ENCODE results near the gene SCGB3A2.
A peak's percentile ranks its signal among the peaks of the same experiment; 100 is the strongest.

SCGB3A2 gene

DNA sequence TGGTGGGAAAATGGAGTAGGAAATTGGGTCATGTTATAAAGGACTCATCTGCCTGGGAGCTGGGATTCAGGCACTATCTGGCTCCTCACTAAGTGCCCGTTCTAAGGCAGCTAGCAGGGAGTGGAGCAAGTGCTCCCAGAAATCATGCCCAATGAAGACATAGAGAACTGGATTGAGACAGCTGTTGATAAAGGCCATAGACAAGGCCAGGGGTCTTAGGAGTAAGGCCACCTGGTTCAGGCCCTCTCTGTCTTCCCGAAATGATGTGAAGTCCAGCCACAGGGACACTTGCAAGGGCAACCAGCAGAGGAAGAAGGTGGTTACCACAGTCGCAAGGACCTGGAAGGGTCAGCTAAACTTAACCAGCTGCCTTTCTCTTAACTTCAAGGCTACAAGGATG lies 26.9 kb upstream of the SCGB3A2 start:
- no peaks in the 10 kb centered on the region for H3K36me3 ChIP-seq
- no peaks in the 10 kb centered on the region for H3K27me3 ChIP-seq
- no peaks in the 10 kb centered on the region for H4K20me1 ChIP-seq
- no peak overlapping the region for H3K27ac ChIP-seq
- no peak overlapping the region for H3K4me3 ChIP-seq
- no peak for TF ChIP-seq Cebpa-rat (IDR thresholded peaks at IDR 0.05)
- no peak overlapping the region for H3K9ac ChIP-seq
- H3K9me3 ChIP-seq (replicated peaks in 1 of 11), result no peaks in the 10 kb centered on the region
- H3K4me1 ChIP-seq, result peaks cover 0 to 14% (median 0%) of the 10 kb centered on the region in 10 experiments; a peak in 7 of 20 replicates
- no peak overlapping the region for H3K4me2 ChIP-seq

- no peak for TF ChIP-seq Cebpa-rat (IDR thresholded peaks at IDR 0.05)
- Histone ChIP-seq H4K20me1 (no peaks in the 10 kb centered on the region), H3K4me1 (peaks cover 0 to 14% (median 0%) of the 10 kb centered on the region in 10 experiments; a peak in 7 of 20 replicates), H3K9me3 (replicated peaks in 1 of 11) (no peaks in the 10 kb centered on the region), H3K27me3 (no peaks in the 10 kb centered on the region), H3K4me2 (peak overlapping the region in 4 of 11 experiments; percentile 0 to 10 (median 7); a peak in 1 of 22 replicates), H3K36me3 (no peaks in the 10 kb centered on the region), H3K4me3 (no peak overlapping the region), H3K9ac (no peak overlapping the region), H3K27ac (no peak overlapping the region)
Measured at GRCh38 chr5:147852365-147852764, 26.1 kb upstream of the SCGB3A2 start.

DNA sequence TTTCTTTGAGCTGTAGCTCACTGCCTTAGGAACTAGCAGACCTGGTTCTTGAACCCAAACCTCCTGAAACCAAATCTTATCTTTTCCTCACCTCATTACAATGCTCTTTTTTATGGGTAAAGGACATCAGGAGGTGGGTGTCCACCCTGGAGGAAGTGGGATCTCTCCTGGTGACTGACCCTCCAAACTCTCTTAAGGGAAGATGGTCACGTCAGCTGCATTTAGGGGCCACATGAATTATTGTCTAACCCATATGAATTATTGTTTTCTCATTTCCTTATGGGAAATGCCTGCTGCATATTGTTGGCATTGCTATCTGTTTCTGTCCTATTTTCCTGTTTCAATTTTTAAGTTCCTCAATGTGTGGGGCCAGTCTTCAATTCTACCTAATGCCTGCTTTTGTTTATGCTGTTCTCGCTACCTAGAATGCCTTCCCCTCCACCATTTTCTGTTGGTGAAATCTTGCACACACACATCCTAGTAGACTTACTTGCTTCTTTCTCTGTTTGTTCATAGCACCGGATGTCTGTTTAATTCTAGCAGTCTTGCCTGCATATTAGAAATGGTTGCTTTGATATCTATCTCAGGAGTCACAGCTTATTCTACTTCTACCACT lies 25.0 kb upstream of the SCGB3A2 start:
- H3K4me2 ChIP-seq, result peak overlapping the region in 2 of 11 experiments; percentile 14 to 28; a peak in 1 of 22 replicates
- no peaks in the 10 kb centered on the region for H3K27me3 ChIP-seq
- no peaks in the 10 kb centered on the region for H3K36me3 ChIP-seq
- no peaks in the 10 kb centered on the region for H4K20me1 ChIP-seq
- no peak overlapping the region for H3K4me3 ChIP-seq
- H3K9ac ChIP-seq, result no peak overlapping the region
- no peak for TF ChIP-seq Cebpa-rat (IDR thresholded peaks at IDR 0.05)
- H3K27ac ChIP-seq, result no peak overlapping the region
- no peaks in the 10 kb centered on the region for H3K9me3 ChIP-seq (replicated peaks in 1 of 11)
- peaks cover 0 to 14% (median 0%) of the 10 kb centered on the region in 10 experiments; a peak in 7 of 20 replicates for H3K4me1 ChIP-seq

DNA sequence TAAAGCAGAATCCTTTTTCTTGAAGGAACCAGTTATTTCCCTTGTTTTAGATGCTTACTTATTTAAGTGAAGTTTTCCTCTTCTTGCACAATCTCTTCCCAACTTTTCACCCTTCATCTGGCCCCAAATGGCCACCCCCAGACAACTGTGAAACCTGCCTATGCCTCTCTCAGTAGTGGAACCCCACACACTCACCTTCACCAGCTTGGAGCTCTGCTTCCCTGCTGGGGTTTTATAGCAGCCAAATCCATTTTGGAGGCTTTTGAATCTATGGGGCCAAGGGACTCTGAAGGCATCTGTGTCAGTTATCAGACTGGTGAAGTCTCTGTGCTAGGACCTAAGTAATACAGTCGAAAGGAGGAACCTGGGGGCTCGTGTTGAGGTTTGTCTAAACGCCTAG lies 24.2 kb upstream of the SCGB3A2 start:
- Histone ChIP-seq H3K9ac (no peak overlapping the region), H3K4me1 (peaks cover 0 to 14% (median 0%) of the 10 kb centered on the region in 10 experiments; a peak in 7 of 20 replicates), H3K36me3 (no peaks in the 10 kb centered on the region), H3K27me3 (no peaks in the 10 kb centered on the region), H3K27ac (no peak overlapping the region), H3K4me2 (no peak overlapping the region), H4K20me1 (no peaks in the 10 kb centered on the region), H3K4me3 (no peak overlapping the region), H3K9me3 (replicated peaks in 1 of 11) (no peaks in the 10 kb centered on the region)
- TF ChIP-seq Cebpa-rat (IDR thresholded peaks at IDR 0.05), result no peak

GRCh38 chr5:147854894-147855773 lies 23.4 kb upstream of the SCGB3A2 start:
- no peaks in the 10 kb centered on the region for H4K20me1 ChIP-seq
- no peak overlapping the region for H3K4me2 ChIP-seq
- H3K9ac ChIP-seq, result no peak overlapping the region
- no peak overlapping the region for H3K4me3 ChIP-seq
- TF ChIP-seq Cebpa-rat (IDR thresholded peaks at IDR 0.05), result no peak
- H3K4me1 ChIP-seq, result peaks cover 0 to 14% (median 0%) of the 10 kb centered on the region in 10 experiments; a peak in 7 of 20 replicates
- H3K27me3 ChIP-seq, result no peaks in the 10 kb centered on the region
- H3K27ac ChIP-seq, result no peak overlapping the region
- no peaks in the 10 kb centered on the region for H3K36me3 ChIP-seq
- H3K9me3 ChIP-seq (replicated peaks in 1 of 11), result no peaks in the 10 kb centered on the region

GRCh38 chr5:147855774-147856069 lies 22.8 kb upstream of the SCGB3A2 start:
- H3K4me3 ChIP-seq, result no peak overlapping the region
- no peaks in the 10 kb centered on the region for H3K9me3 ChIP-seq (replicated peaks in 1 of 11)
- H4K20me1 ChIP-seq, result no peaks in the 10 kb centered on the region
- H3K4me1 ChIP-seq, result peaks cover 0 to 14% (median 0%) of the 10 kb centered on the region in 10 experiments; a peak in 7 of 20 replicates
- H3K4me2 ChIP-seq, result no peak overlapping the region
- no peaks in the 10 kb centered on the region for H3K27me3 ChIP-seq
- no peak overlapping the region for H3K27ac ChIP-seq
- H3K36me3 ChIP-seq, result no peaks in the 10 kb centered on the region
- no peak for TF ChIP-seq Cebpa-rat (IDR thresholded peaks at IDR 0.05)
- no peak overlapping the region for H3K9ac ChIP-seq

- TF ChIP-seq Cebpa-rat (IDR thresholded peaks at IDR 0.05), result no peak
- H4K20me1 ChIP-seq, result no peaks in the 10 kb centered on the region
- no peak overlapping the region for H3K4me2 ChIP-seq
- H3K9me3 ChIP-seq (replicated peaks in 1 of 11), result no peaks in the 10 kb centered on the region
- H3K9ac ChIP-seq, result no peak overlapping the region
- no peaks in the 10 kb centered on the region for H3K27me3 ChIP-seq
- H3K4me3 ChIP-seq, result no peak overlapping the region
- no peaks in the 10 kb centered on the region for H3K36me3 ChIP-seq
- H3K4me1 ChIP-seq, result peaks cover 0 to 14% (median 0%) of the 10 kb centered on the region in 10 experiments; a peak in 7 of 20 replicates
- no peak overlapping the region for H3K27ac ChIP-seq
Measured at GRCh38 chr5:147856801-147857200, 21.7 kb upstream of the SCGB3A2 start.

DNA sequence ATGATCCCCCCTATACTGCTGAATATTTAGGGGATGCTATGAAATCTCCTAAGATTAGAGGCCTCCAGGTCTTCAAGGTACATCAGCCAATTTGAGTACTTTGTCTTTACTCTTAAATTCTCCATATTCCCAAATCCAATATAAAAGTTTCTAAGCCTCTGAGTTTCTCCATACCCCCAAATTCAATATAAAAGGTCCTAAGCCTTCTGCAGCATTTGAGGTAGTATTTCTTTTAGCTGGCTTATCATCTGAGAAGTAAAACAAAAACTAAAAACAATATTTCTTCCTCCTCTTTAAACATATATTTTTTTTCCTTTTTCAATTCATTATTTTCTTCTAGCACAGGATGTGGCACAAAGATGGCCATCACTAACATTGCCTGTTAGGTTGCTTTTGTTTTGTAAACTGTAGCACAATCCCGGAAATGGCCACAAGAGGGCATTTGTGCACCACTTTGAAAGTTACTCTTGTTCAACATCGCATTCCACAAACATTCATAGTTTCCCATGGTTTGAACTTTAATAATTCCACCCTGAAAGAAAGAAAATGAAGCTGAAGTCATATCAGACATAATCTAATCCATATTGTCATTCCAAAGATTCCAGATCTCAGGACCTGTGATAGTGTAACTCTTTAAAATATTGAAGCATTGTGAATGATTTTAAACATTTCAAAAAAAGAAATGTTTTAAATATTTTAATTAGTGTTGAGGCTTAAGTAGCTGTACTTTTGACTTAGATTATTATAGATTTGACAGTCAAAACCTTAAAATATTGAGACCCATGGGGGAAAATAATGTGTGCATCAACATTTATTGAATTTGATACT lies 21.0 kb upstream of the SCGB3A2 start:
- TF ChIP-seq Cebpa-rat (IDR thresholded peaks at IDR 0.05), result no peak

GRCh38 chr5:147858565-147858964 lies 19.9 kb upstream of the SCGB3A2 start:
- Histone ChIP-seq H3K4me2 (no peak overlapping the region), H3K36me3 (no peaks in the 10 kb centered on the region), H3K4me3 (no peak overlapping the region), H3K27me3 (no peaks in the 10 kb centered on the region), H4K20me1 (no peaks in the 10 kb centered on the region), H3K9me3 (replicated peaks in 1 of 11) (no peaks in the 10 kb centered on the region), H3K4me1 (peaks cover 0 to 3% (median 0%) of the 10 kb centered on the region in 10 experiments; a peak in 3 of 20 replicates), H3K27ac (no peak overlapping the region), H3K9ac (no peak overlapping the region)
- TF ChIP-seq Cebpa-rat (IDR thresholded peaks at IDR 0.05), result no peak

More for the DNA sequence above, 21.0 kb upstream of the SCGB3A2 start:
- Histone ChIP-seq H3K9ac (no peak overlapping the region), H3K27me3 (no peaks in the 10 kb centered on the region), H3K4me2 (no peak overlapping the region), H3K9me3 (replicated peaks in 1 of 11) (no peaks in the 10 kb centered on the region), H3K4me3 (no peak overlapping the region), H3K36me3 (no peaks in the 10 kb centered on the region), H4K20me1 (no peaks in the 10 kb centered on the region), H3K4me1 (peaks cover 0 to 12% (median 0%) of the 10 kb centered on the region in 10 experiments; a peak in 7 of 20 replicates), H3K27ac (no peak overlapping the region)

Data from BLaER1 treated with 17β-estradiol and CSF1 and Interleukin-3, amounts not matched to agents 10 nM and 100 nM (cell line).